HepG2 (cell line): ENCODE results near the gene ADGRG1. TPM values are rescaled to one million over a fixed set of nuclear protein-coding genes. Genes with fewer than 3 reads are reported as not detected.

Experiments used
- AKNA ChIP-seq: sonication (generic); formaldehyde crosslinking; IDR thresholded peaks from 2 replicates; pipeline ENCODE4 v1.4.0; 2020; ENCODE audit warnings: missing genetic modification reagents, borderline replicate concordance
- DNMT3B ChIP-seq: conservative IDR thresholded peaks from 2 replicates; pipeline ENCODE4 v1.6.1; 2016; ENCODE audit warnings: missing biosample characterization, control low read depth
- HES4 ChIP-seq: sonication (generic); formaldehyde crosslinking; IDR thresholded peaks from 2 replicates; pipeline ENCODE4 v1.9.0; 2021; ENCODE audit warnings: mild to moderate bottlenecking, missing genetic modification reagents, borderline replicate concordance
- IKZF4 ChIP-seq: sonication (generic); formaldehyde crosslinking; IDR thresholded peaks from 2 replicates; pipeline ENCODE4 v1.5.1; 2020; ENCODE audit warnings: borderline replicate concordance, mild to moderate bottlenecking, low read depth, missing genetic modification reagents; ENCODE audit errors: not compliant biosample characterization
- ISL2 ChIP-seq: sonication (generic); formaldehyde crosslinking; IDR thresholded peaks from 2 replicates; pipeline ENCODE4 v1.5.0; 2020; ENCODE audit warnings: missing genetic modification reagents
- MATR3 ChIP-seq: sonication (generic); formaldehyde crosslinking; IDR thresholded peaks from 2 replicates; pipeline ENCODE4 v1.4.0; 2020; ENCODE audit warnings: missing genetic modification reagents
- MLXIP ChIP-seq: sonication (generic); formaldehyde crosslinking; IDR thresholded peaks from 2 replicates; pipeline ENCODE4 v1.9.0; 2021; ENCODE audit warnings: missing genetic modification reagents, borderline replicate concordance
- SMAD9 ChIP-seq: sonication (generic); formaldehyde crosslinking; IDR thresholded peaks from 2 replicates; pipeline ENCODE4 v1.5.1; 2020; ENCODE audit warnings: mild to moderate bottlenecking, missing genetic modification reagents
- TP53 ChIP-seq: sonication (generic); formaldehyde crosslinking; conservative IDR thresholded peaks from 2 replicates; pipeline ENCODE4 v1.4.0; 2020; ENCODE audit warnings: missing genetic modification reagents
- TSC22D2 ChIP-seq: sonication (generic); formaldehyde crosslinking; IDR thresholded peaks from 2 replicates; pipeline ENCODE4 v1.5.1; 2020; ENCODE audit warnings: missing genetic modification reagents, mild to moderate bottlenecking, borderline replicate concordance
- ZEB1 ChIP-seq: IDR thresholded peaks from 2 replicates; pipeline ENCODE4 v1.6.1; 2012; ENCODE audit warnings: mild to moderate bottlenecking, low read depth, inconsistent platforms; ENCODE audit not compliant: insufficient replicate concordance
- ZNF10 ChIP-seq: sonication (generic); formaldehyde crosslinking; IDR thresholded peaks from 2 replicates; pipeline ENCODE4 v1.4.0; 2020; ENCODE audit warnings: mild to moderate bottlenecking, low read depth, missing genetic modification reagents, borderline replicate concordance
- ZNF296 ChIP-seq: sonication (generic); formaldehyde crosslinking; conservative IDR thresholded peaks from 2 replicates; pipeline ENCODE4 v1.5.0; 2020; ENCODE audit warnings: mild to moderate bottlenecking, missing genetic modification reagents
- ZNF660 ChIP-seq: sonication (generic); formaldehyde crosslinking; IDR thresholded peaks from 2 replicates; pipeline ENCODE4 v1.5.1; 2020; ENCODE audit warnings: mild to moderate bottlenecking, low read depth, missing genetic modification reagents, borderline replicate concordance
- polyA plus RNA-seq, 8 experiments: library from polyadenylated mRNA; depleted of rRNA in 3 of 8; stranded (reverse) in 7 of 8; unstranded in 1 of 8; fragments of >200 nt; fragmentation: Illumina TruSeq in 4 of 8; extraction: Trizol in 4 of 8; gene quantifications; 2 replicates each; pipeline versions ENCODE4 v1.2.1 to v1.2.3, GENCODE V29; 2011 to 2016; ENCODE audit warnings: low read depth in 4 of 8, missing spikeins in 1 of 8, mixed read lengths in 1 of 8; ENCODE audit not compliant: insufficient read depth in 1 of 8
- total RNA-seq, 5 experiments: library from RNA; depleted of rRNA; stranded (reverse); fragments of >200 nt; fragmentation: Illumina TruSeq; extraction: Trizol; gene quantifications; 2 replicates each; pipeline ENCODE4 v1.2.3, GENCODE V29; 2016; ENCODE audit warnings: low read depth in 1 of 5
- TF ChIP-seq, protein P1 (sequence below): sonication (generic); formaldehyde crosslinking; IDR thresholded peaks from 2 replicates; pipeline ENCODE4 v1.4.0; 2020; ENCODE audit warnings: missing genetic modification reagents, borderline replicate concordance
- TF ChIP-seq, protein P2 (sequence below): sonication (generic); formaldehyde crosslinking; IDR thresholded peaks from 2 replicates; pipeline ENCODE4 v1.4.0; 2020; ENCODE audit warnings: missing genetic modification reagents
- TF ChIP-seq, protein P3 (sequence below): sonication (generic); formaldehyde crosslinking; IDR thresholded peaks from 2 replicates; pipeline ENCODE4 v1.5.0; 2020; ENCODE audit warnings: mild to moderate bottlenecking, missing genetic modification reagents

ADGRG1 gene
- total and polyA plus RNA-seq, 2 of the 13 experiments (the other 11 are each of a cell fraction or from before 2014, with no cell fraction given): 2.7 to 5.9 TPM

DNA sequence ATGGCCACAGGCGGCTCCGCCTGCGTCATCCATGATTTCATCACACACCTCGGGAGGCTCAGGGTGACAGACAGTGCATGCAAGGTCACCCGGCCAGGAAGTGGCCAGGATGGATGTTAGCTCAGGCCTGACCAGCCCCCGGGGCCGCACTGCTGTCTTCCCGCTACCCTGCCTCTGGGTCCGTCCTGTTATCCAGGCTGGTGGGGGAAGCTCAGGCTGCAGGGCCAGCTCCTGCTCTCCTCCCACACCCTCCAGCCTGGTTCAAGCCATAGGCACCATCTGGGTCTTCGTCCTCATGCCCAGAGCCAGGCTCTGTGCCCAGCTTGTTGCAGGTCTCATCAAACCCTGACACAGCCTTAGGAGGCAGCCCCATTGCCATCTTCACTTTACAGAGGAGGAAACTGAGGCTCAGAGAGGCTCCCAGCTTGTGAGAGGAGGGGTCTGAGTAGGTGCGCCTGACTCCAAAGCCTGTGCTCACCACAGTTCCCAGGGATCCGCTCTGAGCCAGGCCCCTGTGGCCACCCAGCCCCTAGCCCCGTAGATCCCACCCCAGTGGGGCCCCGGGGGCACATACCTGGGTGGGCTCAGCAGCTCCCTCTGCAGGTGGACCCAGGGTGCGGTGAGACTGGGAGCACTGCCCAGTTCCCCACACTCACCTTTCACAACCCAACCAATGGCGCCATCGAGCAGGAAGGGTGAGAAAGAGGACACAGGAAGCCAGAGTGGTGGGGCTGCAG is 39.3 kb downstream of the ADGRG1 start (continued):
- TF ChIP-seq TSC22D2 (no peak), ZNF10 (CRISPR knock-in tag) (no peak), MLXIP (CRISPR knock-in tag) (no peak), SMAD9 (no peak), ISL2 (CRISPR knock-in tag) (no peak; the same call in 1 of the 2 replicates), AKNA (no peak), HES4 (CRISPR knock-in tag) (no peak), ZEB1 (peak; percentile 75), ZNF296 (CRISPR knock-in tag) (peak; percentile 35; the same call in 1 of the 2 replicates), TP53 (CRISPR knock-in tag) (no peak), IKZF4 (CRISPR knock-in tag) (peak; percentile 81), DNMT3B (CRISPR knock-in tag) (no peak), MATR3 (CRISPR knock-in tag) (no peak), ZNF660 (peak; percentile 59; the same call in 1 of the 2 replicates)
- TF ChIP-seq, protein P1, sequence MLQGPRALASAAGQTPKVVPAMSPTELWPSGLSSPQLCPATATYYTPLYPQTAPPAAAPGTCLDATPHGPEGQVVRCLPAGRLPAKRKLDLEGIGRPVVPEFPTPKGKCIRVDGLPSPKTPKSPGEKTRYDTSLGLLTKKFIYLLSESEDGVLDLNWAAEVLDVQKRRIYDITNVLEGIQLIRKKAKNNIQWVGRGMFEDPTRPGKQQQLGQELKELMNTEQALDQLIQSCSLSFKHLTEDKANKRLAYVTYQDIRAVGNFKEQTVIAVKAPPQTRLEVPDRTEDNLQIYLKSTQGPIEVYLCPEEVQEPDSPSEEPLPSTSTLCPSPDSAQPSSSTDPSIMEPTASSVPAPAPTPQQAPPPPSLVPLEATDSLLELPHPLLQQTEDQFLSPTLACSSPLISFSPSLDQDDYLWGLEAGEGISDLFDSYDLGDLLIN (CRISPR knock-in tag): no peak
- TF ChIP-seq, protein P2, sequence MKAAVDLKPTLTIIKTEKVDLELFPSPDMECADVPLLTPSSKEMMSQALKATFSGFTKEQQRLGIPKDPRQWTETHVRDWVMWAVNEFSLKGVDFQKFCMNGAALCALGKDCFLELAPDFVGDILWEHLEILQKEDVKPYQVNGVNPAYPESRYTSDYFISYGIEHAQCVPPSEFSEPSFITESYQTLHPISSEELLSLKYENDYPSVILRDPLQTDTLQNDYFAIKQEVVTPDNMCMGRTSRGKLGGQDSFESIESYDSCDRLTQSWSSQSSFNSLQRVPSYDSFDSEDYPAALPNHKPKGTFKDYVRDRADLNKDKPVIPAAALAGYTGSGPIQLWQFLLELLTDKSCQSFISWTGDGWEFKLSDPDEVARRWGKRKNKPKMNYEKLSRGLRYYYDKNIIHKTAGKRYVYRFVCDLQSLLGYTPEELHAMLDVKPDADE: no peak
- TF ChIP-seq, protein P3, sequence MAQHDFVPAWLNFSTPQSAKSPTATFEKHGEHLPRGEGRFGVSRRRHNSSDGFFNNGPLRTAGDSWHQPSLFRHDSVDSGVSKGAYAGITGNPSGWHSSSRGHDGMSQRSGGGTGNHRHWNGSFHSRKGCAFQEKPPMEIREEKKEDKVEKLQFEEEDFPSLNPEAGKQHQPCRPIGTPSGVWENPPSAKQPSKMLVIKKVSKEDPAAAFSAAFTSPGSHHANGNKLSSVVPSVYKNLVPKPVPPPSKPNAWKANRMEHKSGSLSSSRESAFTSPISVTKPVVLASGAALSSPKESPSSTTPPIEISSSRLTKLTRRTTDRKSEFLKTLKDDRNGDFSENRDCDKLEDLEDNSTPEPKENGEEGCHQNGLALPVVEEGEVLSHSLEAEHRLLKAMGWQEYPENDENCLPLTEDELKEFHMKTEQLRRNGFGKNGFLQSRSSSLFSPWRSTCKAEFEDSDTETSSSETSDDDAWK (CRISPR knock-in tag): no peak
